T1000 (cell line): ENCODE results near the gene NUP54.

ENCODE experiments used
- DNase-seq: peaks from one replicate; lab custom pipeline; 2025; ENCODE audit warnings: mixed read lengths; lab: John Stamatoyannopoulos, UW

NUP54 gene, protein sequence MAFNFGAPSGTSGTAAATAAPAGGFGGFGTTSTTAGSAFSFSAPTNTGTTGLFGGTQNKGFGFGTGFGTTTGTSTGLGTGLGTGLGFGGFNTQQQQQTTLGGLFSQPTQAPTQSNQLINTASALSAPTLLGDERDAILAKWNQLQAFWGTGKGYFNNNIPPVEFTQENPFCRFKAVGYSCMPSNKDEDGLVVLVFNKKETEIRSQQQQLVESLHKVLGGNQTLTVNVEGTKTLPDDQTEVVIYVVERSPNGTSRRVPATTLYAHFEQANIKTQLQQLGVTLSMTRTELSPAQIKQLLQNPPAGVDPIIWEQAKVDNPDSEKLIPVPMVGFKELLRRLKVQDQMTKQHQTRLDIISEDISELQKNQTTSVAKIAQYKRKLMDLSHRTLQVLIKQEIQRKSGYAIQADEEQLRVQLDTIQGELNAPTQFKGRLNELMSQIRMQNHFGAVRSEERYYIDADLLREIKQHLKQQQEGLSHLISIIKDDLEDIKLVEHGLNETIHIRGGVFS

DNA sequence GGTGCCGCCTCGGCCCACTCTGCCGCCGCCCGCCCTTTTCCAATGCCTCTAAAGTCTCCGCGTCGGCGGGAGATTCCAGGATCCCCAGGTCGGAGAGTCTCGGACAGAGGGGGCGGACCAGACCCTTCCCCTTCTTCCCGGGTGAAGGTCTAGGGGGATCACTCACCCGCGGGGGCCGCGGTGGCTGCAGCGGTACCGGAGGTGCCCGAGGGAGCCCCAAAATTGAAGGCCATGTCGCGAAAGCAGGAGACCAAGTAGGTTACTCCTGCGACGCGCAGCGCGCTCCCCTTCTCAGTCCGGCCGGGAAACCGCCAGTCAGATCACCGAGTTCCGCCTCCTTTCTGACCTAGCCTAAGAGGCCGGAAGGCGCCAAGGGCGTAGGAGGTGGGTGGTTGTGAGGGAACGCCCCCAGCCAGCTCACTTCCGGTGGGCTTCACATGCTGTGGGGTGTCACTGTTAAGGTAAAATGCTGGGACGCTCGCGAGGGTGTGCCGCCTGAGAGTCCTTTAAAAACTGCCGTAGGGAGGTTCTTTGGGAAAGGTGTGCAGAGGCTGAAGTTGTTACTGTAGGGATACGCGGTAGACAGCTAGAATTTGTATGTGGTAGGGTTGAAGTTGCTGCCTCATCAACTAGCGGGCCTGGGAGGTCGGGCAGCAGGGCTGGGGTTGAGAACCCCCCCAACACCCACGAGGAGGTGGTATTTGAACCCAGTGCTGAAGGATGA lies at the start of gene NUP54:
NUP54 (minus strand) TSS at position 256 of the 724 bp plus-strand sequence; CDS start at position 233, 23 bp downstream.
- peak; percentile 81 for DNase-seq

DNA sequence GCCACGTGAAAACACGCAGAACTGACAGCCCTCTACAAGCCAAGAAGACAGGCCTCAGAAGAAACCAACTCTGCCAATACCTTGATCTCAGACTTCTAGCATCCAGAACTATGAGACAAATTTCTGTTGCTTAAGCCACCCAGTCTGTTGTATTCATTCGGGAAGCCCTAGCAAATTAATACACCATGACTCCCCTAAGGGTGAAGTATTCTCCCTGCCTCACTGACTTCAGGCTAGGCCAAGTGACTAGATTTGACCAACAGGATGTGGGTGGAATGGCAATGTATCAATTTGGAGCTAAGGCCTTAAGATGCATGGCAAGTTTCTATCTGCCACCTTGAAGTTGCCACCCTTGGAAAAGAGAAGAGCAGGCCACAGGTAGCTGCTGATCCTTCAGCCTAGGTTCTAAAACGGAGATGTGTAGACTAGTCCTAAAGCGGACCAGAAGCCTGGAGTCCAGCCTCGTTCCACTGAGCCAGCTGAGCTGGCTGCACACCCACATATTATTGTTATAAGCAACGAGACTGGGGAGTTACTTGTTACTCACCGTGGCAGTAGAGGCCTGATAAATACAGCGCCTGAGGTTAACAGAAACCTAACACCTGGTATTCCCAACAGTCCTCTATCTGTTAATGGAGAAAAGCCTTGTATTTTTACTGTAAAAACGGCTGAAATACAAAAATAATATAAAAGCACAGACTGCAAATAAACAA lies 49.0 kb upstream of the NUP54 start:
- DNase-seq, result no peak

DNA sequence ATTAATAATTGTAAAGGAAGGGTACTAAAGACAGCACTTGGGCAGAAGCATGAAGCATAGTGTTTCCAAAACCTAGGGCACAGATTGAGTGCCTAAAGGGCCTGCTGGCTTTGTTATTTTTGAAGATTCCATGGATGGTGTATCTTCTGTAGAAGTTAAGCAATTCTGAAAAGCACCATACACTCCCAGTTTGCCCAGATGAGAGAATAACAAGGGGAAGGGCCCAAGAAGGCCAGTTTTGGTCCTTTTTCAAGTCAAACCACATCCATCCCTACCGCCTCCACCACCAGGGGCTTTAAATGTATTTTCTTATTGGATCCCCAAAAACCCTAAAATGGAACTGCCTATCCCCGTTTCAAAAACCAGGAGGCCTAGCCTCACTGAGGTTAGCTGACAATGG lies 48.2 kb upstream of the NUP54 start:
- no peak for DNase-seq

GRCh38 chr4:76195326-76195725 lies 47.1 kb upstream of the NUP54 start:
- DNase-seq, result no peak

DNA sequence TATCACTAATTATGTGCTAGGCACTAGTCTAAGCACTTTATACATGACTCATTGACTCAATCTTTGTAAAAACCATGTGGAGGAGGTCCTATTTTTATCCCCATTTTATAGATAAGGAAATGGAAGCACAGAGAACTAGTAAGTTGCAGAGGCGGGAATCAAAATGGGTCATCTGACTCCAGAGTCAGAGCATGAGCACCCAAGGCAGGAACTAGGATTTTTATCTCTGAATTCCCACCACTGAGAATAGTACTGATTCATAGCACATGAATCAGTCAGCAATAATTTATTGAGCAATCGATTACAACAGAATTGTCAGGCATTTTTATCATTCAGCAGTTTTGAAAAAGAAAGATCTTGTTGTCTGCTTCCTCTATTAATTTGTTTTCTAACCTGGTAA lies 46.1 kb upstream of the NUP54 start:
- peak; percentile 2 for DNase-seq

DNA sequence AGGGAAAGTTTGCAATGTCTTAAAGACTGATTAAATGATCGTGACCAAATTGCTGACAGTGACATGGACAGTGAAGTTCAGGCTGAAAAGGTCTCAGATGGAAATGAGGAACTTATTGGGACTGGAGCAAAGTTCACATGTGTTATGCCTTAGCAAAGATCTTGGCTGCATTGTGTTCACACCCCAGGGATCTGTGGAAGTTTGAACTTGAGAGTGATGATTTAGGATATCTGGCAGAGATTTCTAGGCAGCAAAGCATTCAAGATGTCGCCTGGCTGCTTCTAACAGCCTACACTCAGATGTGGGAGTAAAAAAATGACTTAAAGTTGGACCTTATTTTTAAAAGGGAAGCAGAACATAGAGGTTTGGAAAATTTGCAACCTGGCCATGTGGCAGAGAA lies 44.0 kb upstream of the NUP54 start:
- no peak for DNase-seq

DNA sequence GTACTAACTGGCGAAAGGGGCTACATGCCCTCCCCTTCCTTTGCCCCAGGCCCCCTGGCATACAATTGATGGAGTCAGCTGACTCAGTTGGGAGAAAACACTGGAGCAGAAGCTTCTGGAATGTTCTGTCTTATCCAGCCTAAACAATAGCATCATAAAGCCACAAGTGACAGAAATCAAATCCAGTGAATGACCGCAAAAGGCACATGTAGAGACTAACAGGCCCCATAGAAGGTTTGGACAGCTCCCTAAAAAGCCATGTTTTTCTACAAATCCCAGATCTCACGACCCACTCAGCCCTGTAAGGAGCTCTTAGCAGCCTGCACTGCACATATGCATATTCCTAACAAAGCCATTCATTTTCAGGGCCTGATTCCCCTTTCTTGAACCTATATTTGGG lies 40.4 kb upstream of the NUP54 start:
- DNase-seq, result no peak

GRCh38 chr4:76188149-76188548 lies 40.0 kb upstream of the NUP54 start:
- DNase-seq, result no peak

GRCh38 chr4:76187152-76187551 lies 39.0 kb upstream of the NUP54 start:
- DNase-seq, result no peak

DNA sequence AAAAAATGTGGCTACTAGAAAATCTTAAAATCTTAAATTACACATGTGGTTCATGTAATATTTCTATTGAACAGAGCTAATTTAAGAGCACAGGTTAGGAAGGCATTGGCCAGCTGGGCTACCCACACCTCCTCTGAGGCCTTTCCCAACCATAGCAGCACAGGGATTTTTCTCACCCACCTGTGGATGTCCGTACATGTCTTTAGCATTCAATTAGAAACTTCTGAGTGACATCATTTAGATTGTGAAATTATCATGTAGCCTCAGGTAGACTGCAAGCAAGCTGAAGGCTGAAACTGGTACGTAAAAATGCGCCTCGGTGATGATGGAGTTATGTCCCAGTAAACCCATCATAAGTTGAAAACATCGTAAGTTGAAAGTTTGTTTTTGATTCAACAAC lies 34.3 kb upstream of the NUP54 start:
- no peak for DNase-seq

GRCh38 chr4:76179398-76180318 lies 31.5 kb upstream of the NUP54 start:
- peak; percentile 39 for DNase-seq

GRCh38 chr4:76178296-76178695 lies 30.1 kb upstream of the NUP54 start:
- DNase-seq, result no peak

DNA sequence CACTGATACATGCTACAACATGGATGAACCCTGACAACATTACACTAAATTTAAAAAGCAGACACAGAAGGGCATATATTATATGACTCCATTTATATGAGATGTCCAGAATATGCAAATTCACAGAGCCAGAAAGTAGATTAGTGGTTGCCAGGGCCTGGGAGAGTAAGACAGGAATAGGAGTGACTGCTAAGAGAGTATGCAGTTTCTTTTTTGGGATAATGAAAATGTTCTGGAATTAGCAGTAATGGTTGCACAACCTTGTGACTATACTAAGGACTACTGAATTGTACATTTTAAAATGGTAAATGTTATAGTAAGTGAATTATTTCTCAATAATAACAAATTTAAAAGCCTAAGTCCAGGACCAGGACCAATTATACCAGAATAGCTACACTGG lies 29.5 kb upstream of the NUP54 start:
- DNase-seq, result no peak

DNA sequence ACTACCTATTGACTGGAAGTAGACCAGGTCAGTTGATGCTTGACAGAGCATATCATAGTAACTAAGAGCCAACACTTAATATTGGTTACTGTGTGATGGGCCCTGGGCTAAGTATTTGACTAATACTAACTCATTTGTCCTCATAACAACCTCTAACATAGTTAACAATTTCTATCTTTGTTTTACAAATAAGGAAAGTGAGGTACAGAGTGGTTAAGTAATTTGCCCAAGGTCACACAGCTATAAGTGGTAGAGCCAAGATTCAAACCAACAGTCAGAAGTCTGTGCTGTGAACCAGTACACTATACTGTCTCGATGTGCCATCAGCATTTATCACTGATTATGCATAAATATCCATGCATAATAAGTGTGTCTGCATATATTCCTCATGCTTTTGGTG lies 27.1 kb upstream of the NUP54 start:
- DNase-seq, result no peak

DNA sequence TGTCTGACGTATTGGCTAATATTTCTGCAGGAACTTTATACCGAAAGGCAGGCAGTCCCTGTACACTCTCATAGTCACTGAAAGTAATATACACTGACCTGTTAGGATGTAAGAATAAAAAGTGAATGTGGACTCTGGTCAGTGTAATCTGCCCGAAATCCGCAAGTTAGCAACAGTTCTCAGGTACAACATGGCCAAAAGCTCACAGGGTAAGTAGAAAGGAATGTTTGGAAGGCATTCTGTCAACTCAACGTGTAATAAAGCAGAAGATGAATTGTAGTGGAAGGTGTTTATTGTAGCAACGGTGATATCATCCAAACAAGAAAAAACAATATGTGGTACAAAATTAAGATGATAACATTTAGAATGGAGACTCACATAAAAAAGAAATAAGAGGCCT lies 26.0 kb upstream of the NUP54 start:
- no peak for DNase-seq

DNA sequence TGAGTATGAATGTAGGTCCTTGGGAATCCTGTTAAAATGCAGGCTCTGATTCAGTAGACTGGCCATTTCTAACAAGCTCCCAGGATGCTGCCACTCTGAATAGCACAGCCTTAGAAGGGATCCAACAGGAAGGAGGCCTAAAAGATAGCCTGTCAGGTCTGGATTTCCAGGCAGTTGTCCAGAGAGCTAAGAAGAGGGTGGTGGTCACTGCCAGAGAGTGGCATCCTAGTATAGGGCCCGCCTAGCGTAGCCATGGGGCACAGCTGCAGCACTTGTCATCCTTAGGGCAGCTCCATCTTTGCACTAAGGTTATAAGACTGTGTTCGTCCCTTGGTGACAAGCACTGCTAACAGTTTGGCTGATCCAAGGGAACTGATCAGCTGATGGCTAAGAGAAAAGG lies 20.5 kb upstream of the NUP54 start:
- no peak for DNase-seq

GRCh38 chr4:76166480-76166879 lies 18.3 kb upstream of the NUP54 start:
- DNase-seq, result no peak

DNA sequence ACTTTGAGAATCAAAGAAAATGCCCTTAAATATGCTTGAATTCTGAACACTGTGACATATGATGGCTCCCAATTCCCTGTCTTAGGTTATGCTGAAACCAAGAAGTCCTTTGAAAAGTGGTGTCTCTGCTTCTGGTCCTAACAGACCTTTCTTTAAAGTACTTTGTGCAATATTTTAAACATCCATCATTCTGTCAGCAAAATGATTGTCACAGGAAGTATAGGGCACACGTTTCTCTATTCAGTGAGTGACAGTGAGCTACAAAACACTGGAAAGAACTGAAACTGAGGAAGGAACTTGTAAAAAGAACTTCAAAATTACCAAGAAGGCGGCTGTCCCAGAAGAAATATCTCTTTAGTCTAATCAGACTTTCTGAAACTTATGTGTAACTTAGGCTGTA lies 12.2 kb upstream of the NUP54 start:
- DNase-seq, result no peak

DNA sequence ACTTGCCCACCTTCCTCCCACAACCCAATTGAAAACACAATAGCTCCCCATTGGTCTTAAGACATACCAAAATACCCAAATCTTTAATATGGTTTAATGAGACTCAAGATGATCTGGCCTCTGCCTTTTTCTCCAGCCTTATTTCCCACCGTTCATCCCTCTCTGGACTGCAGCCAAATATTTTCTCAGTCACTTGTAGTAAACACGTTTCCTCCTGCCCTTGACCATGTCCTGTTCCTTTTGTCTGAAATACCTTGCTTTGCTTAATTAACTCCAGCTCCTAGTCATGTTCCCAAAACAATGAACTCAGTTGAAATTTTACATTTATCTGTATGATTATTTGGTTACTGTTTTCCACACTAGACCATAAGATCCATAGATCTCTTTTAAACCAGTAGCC lies 8.4 kb upstream of the NUP54 start:
- DNase-seq, result no peak

GRCh38 chr4:76155979-76156378 lies 7.8 kb upstream of the NUP54 start:
- no peak for DNase-seq

GRCh38 chr4:76153356-76153755 lies 5.2 kb upstream of the NUP54 start:
- DNase-seq, result no peak
